Activated CD4-positive, alpha-beta T cell treated with anti-CD3 and anti-CD28 coated beads, Interleukin-2, amount 50 U/mL, for 4 hours (primary cell): ENCODE data around the gene EEPD1.

Source experiments
- DNase-seq, 2 experiments: peaks; one replicate each; pipeline ENCODE4 v3.0.0-alpha.2; 2020

The EEPD1 gene

GRCh38 chr7:36284456-36285090 is 131.5 kb downstream of the EEPD1 start:
- no peak for DNase-seq

- no peak for DNase-seq
These were observed 132.2 kb downstream of the EEPD1 start for GRCh38 chr7:36285276-36285675.

- peak; percentile 11 to 16 for DNase-seq
These were observed 133.2 kb downstream of the EEPD1 start for GRCh38 chr7:36286226-36286625.

- DNase-seq: no peak
These were observed 133.6 kb downstream of the EEPD1 start for GRCh38 chr7:36286688-36287087.

GRCh38 chr7:36287371-36288241 is 134.6 kb downstream of the EEPD1 start:
- DNase-seq: peak in 1 of 2 experiments; percentile 11

- DNase-seq: no peak
These were observed 135.4 kb downstream of the EEPD1 start for GRCh38 chr7:36288501-36288900.

- DNase-seq: no peak
These were observed 137.0 kb downstream of the EEPD1 start for GRCh38 chr7:36289833-36290661.

GRCh38 chr7:36291387-36292316 is 138.6 kb downstream of the EEPD1 start:
- peak; percentile 66 to 67 for DNase-seq

GRCh38 chr7:36295090-36295489 is 142.0 kb downstream of the EEPD1 start:
- no peak for DNase-seq

GRCh38 chr7:36296284-36296683 is 143.2 kb downstream of the EEPD1 start:
- no peak for DNase-seq

- DNase-seq: no peak
These were observed 144.4 kb downstream of the EEPD1 start for GRCh38 chr7:36297364-36298009.

- no peak for DNase-seq
These were observed 145.1 kb downstream of the EEPD1 start for GRCh38 chr7:36298106-36298505.

- DNase-seq: no peak
These were observed 146.2 kb downstream of the EEPD1 start for GRCh38 chr7:36299223-36299774.

GRCh38 chr7:36299823-36300341 is 146.8 kb downstream of the EEPD1 start:
- DNase-seq: no peak

- DNase-seq: no peak
These were observed 147.8 kb downstream of the EEPD1 start for GRCh38 chr7:36300696-36301350.

GRCh38 chr7:36301914-36302771 is 149.1 kb downstream of the EEPD1 start:
- no peak for DNase-seq

GRCh38 chr7:36303202-36304098 is 150.4 kb downstream of the EEPD1 start:
- DNase-seq: no peak

GRCh38 chr7:36304099-36304425 is 151.0 kb downstream of the EEPD1 start:
- DNase-seq: no peak

GRCh38 chr7:36305226-36305625 is 152.2 kb downstream of the EEPD1 start:
- DNase-seq: no peak
